Measurements from ENCODE around the gene SCML1. TPM values are rescaled to one million over a fixed set of nuclear protein-coding genes. Genes with fewer than 3 reads are reported as not detected.

SCML1 gene
- total RNA-seq, 6 donors from 2014 or later: 6.8 to 20.9 (median 12.8) TPM

DNA sequence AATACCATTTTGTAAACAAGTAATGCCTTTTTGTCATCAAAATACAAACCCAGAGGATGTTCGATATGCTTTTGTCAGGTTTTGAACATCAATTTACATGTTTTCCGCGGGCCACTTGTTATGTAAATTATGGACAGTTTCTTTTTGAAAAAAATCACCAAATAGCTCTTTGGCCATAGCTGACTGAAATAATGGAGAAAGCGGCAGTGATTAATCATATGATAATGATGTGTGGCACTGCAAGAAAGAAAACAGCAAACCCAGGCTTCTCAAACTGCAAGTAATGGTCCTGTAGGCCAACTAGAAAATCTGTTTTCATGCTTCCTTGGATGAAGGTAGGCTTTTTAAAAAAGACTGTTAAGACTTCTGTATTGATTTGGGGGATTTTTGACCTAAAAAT lies 15.6 kb upstream of the SCML1 start:
- H3K4me3 ChIP-seq: no peak overlapping the region
- H3K4me1 ChIP-seq: no peaks in the 10 kb centered on the region
- H3K27ac ChIP-seq: no peak overlapping the region
- H3K27me3 ChIP-seq: no peaks in the 10 kb centered on the region
- WGBS, 2 donors: 63 to 91% methylated on average over 4 of the region's 4 CpGs
- no peaks in the 10 kb centered on the region for H3K9me3 ChIP-seq
- TF ChIP-seq EP300 (IDR thresholded peaks at IDR 0.05): no peak
- no peak for TF ChIP-seq POLR2A (IDR thresholded peaks at IDR 0.05)
- TF ChIP-seq, protein P1, sequence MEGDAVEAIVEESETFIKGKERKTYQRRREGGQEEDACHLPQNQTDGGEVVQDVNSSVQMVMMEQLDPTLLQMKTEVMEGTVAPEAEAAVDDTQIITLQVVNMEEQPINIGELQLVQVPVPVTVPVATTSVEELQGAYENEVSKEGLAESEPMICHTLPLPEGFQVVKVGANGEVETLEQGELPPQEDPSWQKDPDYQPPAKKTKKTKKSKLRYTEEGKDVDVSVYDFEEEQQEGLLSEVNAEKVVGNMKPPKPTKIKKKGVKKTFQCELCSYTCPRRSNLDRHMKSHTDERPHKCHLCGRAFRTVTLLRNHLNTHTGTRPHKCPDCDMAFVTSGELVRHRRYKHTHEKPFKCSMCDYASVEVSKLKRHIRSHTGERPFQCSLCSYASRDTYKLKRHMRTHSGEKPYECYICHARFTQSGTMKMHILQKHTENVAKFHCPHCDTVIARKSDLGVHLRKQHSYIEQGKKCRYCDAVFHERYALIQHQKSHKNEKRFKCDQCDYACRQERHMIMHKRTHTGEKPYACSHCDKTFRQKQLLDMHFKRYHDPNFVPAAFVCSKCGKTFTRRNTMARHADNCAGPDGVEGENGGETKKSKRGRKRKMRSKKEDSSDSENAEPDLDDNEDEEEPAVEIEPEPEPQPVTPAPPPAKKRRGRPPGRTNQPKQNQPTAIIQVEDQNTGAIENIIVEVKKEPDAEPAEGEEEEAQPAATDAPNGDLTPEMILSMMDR (IDR thresholded peaks at IDR 0.05): no peak
- no peak for TF ChIP-seq POLR2AphosphoS5 (IDR thresholded peaks at IDR 0.05)
- ATAC-seq (ENCODE audit: low FRiP score in 2 of 2) (no peak), DNase-seq (no peak)
- no peaks in the 10 kb centered on the region for H3K36me3 ChIP-seq

DNA sequence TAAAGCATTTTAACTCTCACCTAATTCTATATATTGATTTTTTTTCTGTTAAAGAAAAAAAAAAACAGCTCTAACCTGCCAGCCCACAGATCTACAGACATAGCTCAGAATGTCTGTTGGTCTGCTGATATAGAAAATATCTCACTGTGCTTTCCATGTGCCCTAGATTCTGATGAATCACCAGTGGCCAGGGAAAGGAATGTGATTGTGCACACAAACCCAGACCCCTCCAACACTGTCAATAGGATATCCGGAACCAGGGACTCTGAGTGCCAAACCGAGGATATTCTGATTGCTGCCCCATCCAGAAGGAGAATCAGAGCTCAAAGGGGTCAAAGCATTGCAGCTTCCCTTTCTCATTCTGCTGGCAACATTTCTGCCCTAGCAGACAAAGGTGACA lies 12.1 kb upstream of the SCML1 start:
- 79 to 100% methylated on average over 1 to 2 of the region's 2 CpGs for WGBS, 2 donors

DNA sequence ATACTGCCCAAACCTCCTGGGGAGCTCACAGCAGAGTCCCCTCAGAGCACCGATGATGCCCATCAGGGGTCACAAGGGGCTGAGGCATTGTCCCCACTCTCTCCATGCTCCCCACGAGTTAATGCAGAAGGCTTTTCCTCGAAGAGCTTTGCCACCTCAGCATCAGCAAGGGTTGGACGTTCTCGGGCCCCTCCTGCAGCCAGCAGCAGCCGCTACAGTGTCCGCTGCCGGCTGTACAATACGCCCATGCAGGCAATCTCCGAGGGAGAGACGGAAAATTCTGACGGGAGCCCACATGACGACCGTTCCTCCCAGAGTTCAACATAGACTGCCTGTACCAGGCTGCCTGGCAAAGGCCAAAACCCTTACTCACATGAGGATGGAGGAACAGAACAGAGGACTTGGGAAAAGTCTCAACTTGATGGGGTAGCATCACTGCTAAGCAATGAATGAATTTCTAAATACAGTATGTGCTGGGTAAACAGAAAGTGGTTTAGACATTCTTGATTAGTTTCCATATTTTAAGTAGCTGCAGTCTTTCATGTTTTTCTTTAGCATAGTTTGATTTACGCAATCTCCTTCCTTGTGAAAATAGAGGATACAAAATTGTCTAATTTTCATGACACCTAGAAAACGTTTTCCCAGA lies 5.0 kb upstream of the SCML1 start:
- DNase-seq (no peak), ATAC-seq (ENCODE audit: low FRiP score in 2 of 2) (no peak)
- 65 to 74% methylated on average over 7 to 16 of the region's 16 CpGs for WGBS, 2 donors
- Histone ChIP-seq H3K9me3 (no peaks in the 10 kb centered on the region), H3K27ac (no peak overlapping the region), H3K4me3 (no peak overlapping the region), H3K36me3 (no peaks in the 10 kb centered on the region), H3K4me1 (peaks cover 0 to 3% (median 0%) of the 10 kb centered on the region in 4 donors), H3K27me3 (no peaks in the 10 kb centered on the region)
- no peak for TF ChIP-seq POLR2A (IDR thresholded peaks at IDR 0.05)
- TF ChIP-seq EP300 (IDR thresholded peaks at IDR 0.05): no peak
- TF ChIP-seq POLR2AphosphoS5 (IDR thresholded peaks at IDR 0.05): no peak

More for the DNA sequence above, 12.1 kb upstream of the SCML1 start:
- H3K9me3 ChIP-seq: no peaks in the 10 kb centered on the region
- no peak overlapping the region for H3K27ac ChIP-seq
- H3K4me3 ChIP-seq: no peak overlapping the region
- no peaks in the 10 kb centered on the region for H3K4me1 ChIP-seq
- no peaks in the 10 kb centered on the region for H3K36me3 ChIP-seq
- H3K27me3 ChIP-seq: no peaks in the 10 kb centered on the region
- no peak for ATAC-seq (ENCODE audit: low FRiP score in 2 of 2)
- DNase-seq: no peak
- TF ChIP-seq EP300 (IDR thresholded peaks at IDR 0.05): no peak
- TF ChIP-seq POLR2AphosphoS5 (IDR thresholded peaks at IDR 0.05): no peak
- TF ChIP-seq, protein P1 (IDR thresholded peaks at IDR 0.05): no peak
- no peak for TF ChIP-seq POLR2A (IDR thresholded peaks at IDR 0.05)

DNA sequence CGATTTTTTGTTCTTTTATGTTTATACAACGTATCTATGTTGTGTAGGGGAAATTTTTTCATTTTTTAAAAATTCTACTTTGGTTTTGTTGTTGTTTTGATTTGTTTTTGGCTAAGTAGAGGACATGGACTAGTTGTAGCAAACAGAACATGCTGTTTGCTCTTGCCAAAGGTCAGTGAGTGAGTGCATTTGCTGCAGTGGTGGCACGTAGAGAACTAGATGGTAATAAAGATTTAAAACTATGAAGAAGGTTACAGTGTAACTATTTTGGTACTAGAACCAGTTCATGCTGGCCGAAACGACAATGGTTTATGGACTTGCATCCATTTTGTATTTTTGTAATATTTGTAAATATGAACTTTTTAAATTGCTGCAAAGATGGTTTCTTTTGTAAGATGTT lies 1.9 kb upstream of the SCML1 start:
- Histone ChIP-seq H3K4me1 (peaks cover 0 to 3% (median 0%) of the 10 kb centered on the region in 4 donors), H3K4me3 (no peak overlapping the region), H3K27ac (no peak overlapping the region), H3K36me3 (no peaks in the 10 kb centered on the region), H3K9me3 (no peaks in the 10 kb centered on the region), H3K27me3 (no peaks in the 10 kb centered on the region)
- DNase-seq (no peak), ATAC-seq (ENCODE audit: low FRiP score in 2 of 2) (no peak)
- TF ChIP-seq POLR2AphosphoS5 (IDR thresholded peaks at IDR 0.05): no peak
- 49 to 57% methylated on average over 5 of the region's 5 CpGs for WGBS, 2 donors

DNA sequence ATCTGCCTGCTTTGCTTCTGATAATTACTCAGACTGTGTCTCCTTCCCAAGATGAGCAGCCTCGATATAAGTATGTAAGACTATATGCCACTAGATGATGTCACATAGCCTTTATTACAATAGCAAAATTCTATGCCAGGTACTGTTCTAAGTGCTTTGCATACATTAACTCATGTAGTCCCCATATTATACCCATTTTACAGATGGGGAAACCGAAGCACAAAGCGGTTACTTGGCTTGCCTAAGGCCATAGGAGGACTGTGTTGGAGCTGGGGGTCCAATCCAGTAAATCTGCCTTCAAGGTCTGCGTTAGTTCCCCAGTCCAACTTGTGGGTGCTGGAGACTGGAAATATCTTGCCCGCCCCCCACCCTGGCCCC lies 826 bp upstream of the SCML1 start:
- Histone ChIP-seq H3K36me3 (no peaks in the 10 kb centered on the region), H3K27ac (peak overlapping the region; percentile 77 to 91 (median 78))

More for the DNA sequence above, 826 bp upstream of the SCML1 start:
- H3K4me3 ChIP-seq: peak overlapping the region in 3 of 4 donors; percentile 44 to 62 (median 60)
- H3K9me3 ChIP-seq: no peaks in the 10 kb centered on the region
- no peak for ATAC-seq (ENCODE audit: low FRiP score in 2 of 2)
- H3K27me3 ChIP-seq: no peaks in the 10 kb centered on the region
- TF ChIP-seq POLR2A (IDR thresholded peaks at IDR 0.05) (no peak), POLR2AphosphoS5 (IDR thresholded peaks at IDR 0.05) (no peak), EP300 (IDR thresholded peaks at IDR 0.05) (no peak)
- TF ChIP-seq, protein P1 (IDR thresholded peaks at IDR 0.05): no peak
- no peak for DNase-seq
- H3K4me1 ChIP-seq: peaks cover 0 to 3% (median 0%) of the 10 kb centered on the region in 4 donors
- 52 to 82% methylated on average over 1 to 5 of the region's 5 CpGs for WGBS, 2 donors

Measured in upper lobe of left lung (tissue), 6 donors.